ENCODE measurements around the gene TFB1M. TPM values are rescaled to one million over a fixed set of nuclear protein-coding genes. Genes with fewer than 3 reads are reported as not detected.
"Not testable (repeated sequence)": the region's sequence is repeated elsewhere in the genome, so short reads cannot be mapped to it uniquely, and the experiment has no call there.

Gene TFB1M
- polyA plus RNA-seq, 1 experiment, result 20.4 TPM

DNA sequence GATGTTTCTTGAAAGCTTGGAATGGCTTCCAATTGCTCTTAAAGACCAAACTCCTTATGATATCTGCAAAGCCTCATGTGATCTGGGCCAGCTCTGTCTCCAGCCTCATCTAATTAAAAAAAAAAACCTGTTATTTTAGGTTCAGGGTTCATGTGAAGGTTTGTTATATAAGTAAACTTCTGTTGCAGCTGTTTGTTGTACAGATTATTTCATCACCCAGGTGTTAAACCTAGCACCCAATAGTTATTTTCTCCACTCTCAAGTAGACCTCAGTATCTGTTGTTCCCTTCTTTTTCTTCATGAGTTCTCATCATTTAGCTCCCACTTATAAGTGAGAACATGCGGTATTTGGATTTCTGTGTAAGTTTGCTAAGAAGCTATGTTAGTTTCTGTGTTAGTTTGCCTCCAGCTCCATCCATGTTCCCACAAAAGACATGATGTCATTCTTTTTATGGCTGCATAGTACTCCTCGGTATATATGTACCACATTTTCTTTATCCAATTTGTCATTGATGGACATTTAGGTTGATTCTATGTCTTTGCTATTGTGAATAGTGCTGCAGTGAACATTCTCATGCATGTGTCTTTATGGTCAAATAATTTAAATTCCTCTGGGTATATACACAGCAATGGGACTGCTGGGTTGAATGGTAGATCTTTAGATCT, 30.2 kb upstream of the TFB1M start:
- H3K27ac ChIP-seq (ENCODE audit: low read depth, low read length), result no peak overlapping the region
- H3K4me3 ChIP-seq (ENCODE audit: low read depth, low read length), result no peak overlapping the region
- no peak for DNase-seq (ENCODE audit: low read depth, low spot score)
- POLR2A ChIA-PET, result no interaction called here
- TF ChIP-seq, protein P1, sequence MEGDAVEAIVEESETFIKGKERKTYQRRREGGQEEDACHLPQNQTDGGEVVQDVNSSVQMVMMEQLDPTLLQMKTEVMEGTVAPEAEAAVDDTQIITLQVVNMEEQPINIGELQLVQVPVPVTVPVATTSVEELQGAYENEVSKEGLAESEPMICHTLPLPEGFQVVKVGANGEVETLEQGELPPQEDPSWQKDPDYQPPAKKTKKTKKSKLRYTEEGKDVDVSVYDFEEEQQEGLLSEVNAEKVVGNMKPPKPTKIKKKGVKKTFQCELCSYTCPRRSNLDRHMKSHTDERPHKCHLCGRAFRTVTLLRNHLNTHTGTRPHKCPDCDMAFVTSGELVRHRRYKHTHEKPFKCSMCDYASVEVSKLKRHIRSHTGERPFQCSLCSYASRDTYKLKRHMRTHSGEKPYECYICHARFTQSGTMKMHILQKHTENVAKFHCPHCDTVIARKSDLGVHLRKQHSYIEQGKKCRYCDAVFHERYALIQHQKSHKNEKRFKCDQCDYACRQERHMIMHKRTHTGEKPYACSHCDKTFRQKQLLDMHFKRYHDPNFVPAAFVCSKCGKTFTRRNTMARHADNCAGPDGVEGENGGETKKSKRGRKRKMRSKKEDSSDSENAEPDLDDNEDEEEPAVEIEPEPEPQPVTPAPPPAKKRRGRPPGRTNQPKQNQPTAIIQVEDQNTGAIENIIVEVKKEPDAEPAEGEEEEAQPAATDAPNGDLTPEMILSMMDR (IDR thresholded peaks at IDR 0.05; ENCODE audit: low read depth, low read length), result no peak
- H3K9me3 ChIP-seq (ENCODE audit: control insufficient read depth, insufficient read depth, low read length), result 0 out of 2 replicates have a peak, but pooled peaks cover 5% of the 10 kb centered on the region
- H3K27me3 ChIP-seq (ENCODE audit: control insufficient read depth, insufficient read depth, low read length), result no peaks in the 10 kb centered on the region
- CTCF ChIA-PET, result interaction anchor here (0.6 to 2.1 kb wide), 2 partner anchors 28 to 539 kb away, joined by 4 to 5 read pairs; no protein-coding TSS in a partner anchor

DNA sequence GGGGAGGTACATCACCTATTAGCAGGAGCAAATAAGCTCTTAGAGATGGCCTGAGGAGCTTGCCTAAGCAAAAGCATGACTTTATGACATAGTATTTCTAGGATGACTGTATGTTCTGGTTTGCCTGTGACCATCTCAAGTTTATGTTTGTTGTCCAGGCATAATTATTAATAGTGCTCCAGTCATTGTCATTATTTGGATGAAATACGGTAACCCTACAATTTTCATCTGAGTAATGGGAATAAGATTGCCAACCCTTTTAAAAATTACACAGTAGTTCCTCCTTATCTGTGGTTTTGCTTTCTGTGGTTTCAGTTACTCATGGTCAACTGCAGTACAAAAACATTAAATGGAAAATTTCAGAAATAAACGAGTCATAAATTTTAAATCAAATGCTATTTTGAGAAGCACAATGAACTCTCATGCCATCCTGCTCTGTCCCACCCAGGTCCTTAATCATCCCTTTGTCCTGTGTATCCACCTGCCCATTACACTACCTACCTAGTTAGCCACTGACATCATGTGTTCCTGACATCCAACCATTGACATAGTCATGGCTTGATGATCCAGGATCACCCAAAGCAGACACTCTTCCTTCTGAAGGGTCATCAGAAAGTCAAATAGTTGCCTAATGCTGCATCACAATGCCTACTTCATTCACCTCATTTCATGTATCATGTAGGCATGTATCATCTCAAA, 27.0 kb upstream of the TFB1M start:
- H3K27me3 ChIP-seq (ENCODE audit: control insufficient read depth, insufficient read depth, low read length), result no peaks in the 10 kb centered on the region
- ChIA-PET POLR2A (no interaction called here), CTCF (interaction anchor here (2.7 kb wide), 1 partner anchor 154 kb away, joined by 16 read pairs; no protein-coding TSS in a partner anchor)
- TF ChIP-seq, protein P1 (IDR thresholded peaks at IDR 0.05; ENCODE audit: low read depth, low read length), result no peak
- H3K4me3 ChIP-seq (ENCODE audit: low read depth, low read length), result no peak overlapping the region
- H3K9me3 ChIP-seq (ENCODE audit: control insufficient read depth, insufficient read depth, low read length), result 0 out of 2 replicates have a peak, but pooled peaks cover 5% of the 10 kb centered on the region
- DNase-seq (ENCODE audit: low read depth, low spot score), result no peak
- no peak overlapping the region for H3K27ac ChIP-seq (ENCODE audit: low read depth, low read length)

DNA sequence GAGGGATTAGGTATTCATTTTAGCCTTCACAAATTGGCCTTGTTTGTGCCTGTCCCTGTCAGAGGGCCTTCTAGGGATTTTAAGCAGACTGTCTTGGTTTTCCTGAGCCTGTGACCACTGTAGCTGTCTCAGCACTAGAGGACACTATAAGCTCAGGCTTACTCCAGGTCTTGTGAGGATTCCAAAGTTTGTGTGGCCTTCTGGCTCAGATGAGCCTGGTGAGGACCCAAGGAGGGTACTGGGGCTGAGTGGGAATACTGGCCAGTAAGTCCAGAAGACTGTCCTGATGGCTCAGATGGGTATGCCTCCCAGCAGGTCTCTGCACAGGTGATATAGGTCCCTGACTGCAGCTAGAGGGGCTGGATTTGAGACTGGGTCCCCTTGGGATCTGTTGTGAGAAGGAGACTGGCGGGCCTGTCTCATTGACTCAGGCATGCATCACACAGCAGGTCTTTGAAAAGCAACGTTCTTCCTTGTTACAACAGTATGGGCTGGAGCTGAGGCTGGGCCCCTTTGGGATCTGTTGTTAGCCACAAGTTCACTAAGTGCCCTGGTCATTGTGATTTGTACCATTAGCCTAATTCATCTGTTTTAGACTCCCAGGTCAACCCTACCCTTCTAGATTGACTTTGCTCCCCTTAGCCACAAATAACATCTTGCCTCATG, 26.3 kb upstream of the TFB1M start:
- POLR2A ChIA-PET, result interaction anchor here (0.6 kb wide), 1 partner anchor 1376 kb away, joined by 3 read pairs; no protein-coding TSS in a partner anchor
- peak; percentile 10 for DNase-seq (ENCODE audit: low read depth, low spot score)
- TF ChIP-seq, protein P1 (IDR thresholded peaks at IDR 0.05; ENCODE audit: low read depth, low read length), result peak; percentile 54
- Histone ChIP-seq H3K9me3 (ENCODE audit: control insufficient read depth, insufficient read depth, low read length) (0 out of 2 replicates have a peak, but pooled peaks cover 5% of the 10 kb centered on the region), H3K27ac (ENCODE audit: low read depth, low read length) (no peak overlapping the region), H3K27me3 (ENCODE audit: control insufficient read depth, insufficient read depth, low read length) (no peaks in the 10 kb centered on the region), H3K4me3 (ENCODE audit: low read depth, low read length) (no peak overlapping the region)
- CTCF ChIA-PET, result interaction anchor here (1.0 to 2.7 kb wide), 5 partner anchors 18 to 192 kb away, joined by 3 to 16 read pairs (median 4); no protein-coding TSS in a partner anchor

DNA sequence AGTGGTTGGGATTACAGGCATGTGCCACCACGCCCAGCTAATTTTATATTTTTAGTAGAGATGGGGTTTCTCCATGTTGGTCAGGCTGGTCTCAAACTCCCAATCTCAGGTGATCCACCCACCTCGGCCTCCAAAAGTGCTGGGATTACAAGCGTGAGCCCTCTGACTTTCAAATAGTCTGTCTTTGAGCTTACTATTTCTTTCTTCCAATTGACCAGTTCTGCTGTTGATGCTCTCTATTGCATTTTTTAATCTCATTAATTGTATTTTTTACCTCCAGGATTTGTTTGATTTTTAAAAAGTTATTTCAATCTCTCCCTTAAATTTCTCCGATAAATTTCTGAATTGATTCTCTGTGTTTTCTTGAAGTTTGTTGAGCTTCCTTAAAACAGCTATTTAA, 25.6 kb upstream of the TFB1M start:
- H3K27ac ChIP-seq (ENCODE audit: low read depth, low read length); DNase-seq (ENCODE audit: low read depth, low spot score); H3K27me3 ChIP-seq (ENCODE audit: control insufficient read depth, insufficient read depth, low read length); H3K4me3 ChIP-seq (ENCODE audit: low read depth, low read length); H3K9me3 ChIP-seq (ENCODE audit: control insufficient read depth, insufficient read depth, low read length): not testable (repeated sequence)
- CTCF ChIA-PET, result interaction anchor here (0.8 to 2.7 kb wide), 7 partner anchors 18 to 232 kb away, joined by 3 to 16 read pairs (median 3); no protein-coding TSS in a partner anchor
- POLR2A ChIA-PET, result interaction anchor here (0.6 kb wide), 1 partner anchor 1377 kb away, joined by 3 read pairs; no protein-coding TSS in a partner anchor

DNA sequence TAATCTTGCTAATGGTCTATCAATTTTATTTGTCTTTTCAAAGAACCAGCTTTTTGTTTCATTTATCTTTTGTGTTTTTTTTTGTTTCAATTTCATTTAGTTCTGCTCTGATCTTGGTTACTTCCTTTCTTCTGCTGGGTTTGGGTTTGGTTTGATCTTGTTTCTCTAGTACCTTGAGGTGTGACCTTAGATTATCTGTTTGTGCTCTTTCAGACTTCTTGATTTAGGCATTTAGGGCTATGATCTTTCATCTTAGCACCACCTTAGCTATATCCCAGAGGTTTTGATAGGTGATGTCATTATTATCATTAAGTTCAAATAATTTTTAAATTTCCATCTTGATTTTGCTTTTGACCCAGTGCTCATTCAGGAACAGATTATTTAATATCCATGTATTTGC, 24.0 kb upstream of the TFB1M start:
- POLR2A ChIA-PET, result not testable (repeated sequence)

More for the DNA sequence above, 24.0 kb upstream of the TFB1M start:
- not testable (repeated sequence) for H3K9me3 ChIP-seq (ENCODE audit: control insufficient read depth, insufficient read depth, low read length); H3K27me3 ChIP-seq (ENCODE audit: control insufficient read depth, insufficient read depth, low read length); DNase-seq (ENCODE audit: low read depth, low spot score); H3K27ac ChIP-seq (ENCODE audit: low read depth, low read length); H3K4me3 ChIP-seq (ENCODE audit: low read depth, low read length)
- CTCF ChIA-PET, result interaction anchor here (0.7 kb wide), 1 partner anchor 1322 kb away, joined by 5 read pairs; no protein-coding TSS in a partner anchor
